Measurements from ENCODE around the gene U2AF2.

DNA sequence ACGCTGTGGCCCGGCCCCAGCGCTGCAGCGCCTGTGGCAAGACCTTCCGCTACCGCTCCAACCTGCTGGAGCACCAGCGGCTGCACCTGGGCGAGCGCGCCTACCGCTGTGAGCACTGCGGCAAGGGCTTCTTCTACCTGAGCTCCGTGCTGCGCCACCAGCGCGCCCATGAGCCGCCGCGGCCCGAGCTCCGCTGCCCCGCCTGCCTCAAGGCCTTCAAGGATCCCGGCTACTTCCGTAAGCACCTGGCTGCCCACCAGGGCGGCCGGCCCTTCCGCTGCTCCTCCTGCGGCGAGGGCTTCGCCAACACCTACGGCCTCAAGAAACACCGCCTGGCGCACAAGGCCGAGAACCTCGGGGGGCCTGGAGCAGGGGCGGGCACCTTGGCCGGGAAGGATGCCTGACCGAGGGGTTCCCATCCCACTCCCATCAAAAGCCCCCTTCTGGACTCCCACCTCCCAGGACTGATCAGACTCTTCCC, 38.4 kb upstream of the U2AF2 start:
- no peak for TF ChIP-seq CTCF (IDR thresholded peaks at IDR 0.05; ENCODE audit: insufficient read depth, low read depth, low read length)
- no peak for TF ChIP-seq EZH2 (IDR thresholded peaks at IDR 0.05; ENCODE audit: insufficient read depth, low read length)

Measured in astrocyte (in vitro differentiated cells and primary cell).